Head of caudate nucleus (tissue), 42 donors: ENCODE results near the gene BPIFB6.
A peak's percentile ranks its signal among the peaks of the same experiment; 100 is the strongest.

Experiments
- DNase-seq, 42 donors: peaks; one replicate each; pipeline versions ENCODE4 v3.0.0 to v3.0.0-alpha.2; 2020 to 2021; ENCODE audit warnings: mixed read lengths in 7 of 42
- intact Hi-C: fragments of 100-400 bp; cut with DNase I; formaldehyde crosslinking; loops from one replicate; pipeline ENCODE4 v1.15.0; 2022

The BPIFB6 gene

DNA sequence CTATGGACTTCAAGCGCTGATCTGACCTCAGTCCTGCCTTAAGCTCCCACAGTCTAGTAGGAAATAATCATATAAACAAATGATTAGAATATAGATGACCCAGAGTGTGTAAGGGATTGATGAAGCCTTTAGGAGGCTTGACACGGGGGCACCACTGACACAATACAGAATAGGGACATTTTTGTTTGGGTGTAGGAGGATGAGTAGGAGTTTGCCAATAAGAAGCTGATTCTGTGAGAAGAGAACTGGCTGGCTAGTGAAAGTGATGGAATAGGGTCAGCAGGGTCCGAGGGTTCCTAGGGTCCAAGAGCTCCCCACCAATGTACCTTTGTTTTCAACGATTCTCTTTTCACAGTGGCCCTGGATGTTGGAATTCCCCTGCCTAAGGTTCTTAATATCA is 40.9 kb downstream of the BPIFB6 start:
- intact Hi-C loops = no loop called here

DNA sequence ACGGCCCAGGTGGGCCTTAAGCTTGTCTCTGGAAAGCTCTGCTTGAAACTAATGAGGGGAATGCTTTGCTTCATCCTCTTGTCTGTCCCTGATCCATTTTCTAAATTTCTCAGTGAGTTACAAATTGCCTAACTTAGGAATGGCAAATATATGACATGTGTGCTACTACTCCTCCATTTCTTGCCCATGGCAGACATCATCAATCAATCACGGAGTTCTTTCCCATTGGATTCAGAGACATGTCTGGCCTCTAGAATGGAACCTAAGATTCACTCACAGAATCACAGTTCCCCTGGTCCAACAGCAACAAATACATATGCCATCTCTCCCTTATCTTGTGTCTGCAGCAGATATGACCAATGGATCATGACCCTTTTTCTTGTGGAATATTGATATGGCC is 41.4 kb downstream of the BPIFB6 start:
- DNase-seq = no peak
- intact Hi-C loops = no loop called here

More for the DNA sequence above, 40.9 kb downstream of the BPIFB6 start:
- DNase-seq = no peak

DNA sequence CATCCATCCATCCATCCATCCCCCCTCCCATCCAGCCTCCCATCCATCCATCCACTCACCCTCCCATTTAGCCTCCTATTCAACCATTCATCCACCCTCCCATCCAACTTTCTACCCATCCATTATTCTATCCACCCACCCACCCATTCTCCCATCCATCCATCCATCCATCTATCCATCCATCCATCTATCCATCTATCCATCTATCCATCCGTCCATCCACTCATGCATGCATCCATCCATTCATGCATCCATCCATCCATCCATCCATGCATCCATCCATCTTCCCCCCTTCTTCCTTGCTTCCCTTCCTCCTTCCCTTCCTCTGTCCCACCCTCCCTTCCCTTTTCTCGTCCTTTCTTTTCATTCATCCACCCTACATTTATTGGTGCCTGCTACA is 43.2 kb downstream of the BPIFB6 start:
- intact Hi-C loops = no loop called here

DNA sequence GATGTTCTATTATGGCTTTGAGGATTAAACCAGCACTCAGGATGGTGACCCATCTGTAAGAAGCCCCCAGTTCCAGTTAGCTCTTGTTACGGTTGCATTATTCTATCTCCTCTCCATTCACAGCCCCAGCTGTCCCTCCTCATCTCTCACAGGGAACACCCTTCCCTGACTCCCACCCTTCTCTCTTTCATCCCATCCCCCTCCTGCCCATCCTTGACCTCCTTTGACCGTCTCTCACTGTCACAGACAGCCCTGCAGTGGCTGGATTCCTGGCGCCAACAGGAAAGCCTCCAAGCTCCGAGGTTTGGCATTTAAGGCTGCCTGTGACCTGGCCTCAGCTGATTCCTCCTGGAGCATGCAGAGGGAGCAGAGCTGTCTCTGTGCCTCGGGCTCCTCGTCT is 43.8 kb downstream of the BPIFB6 start:
- no peak for DNase-seq
- intact Hi-C loops = no loop called here

More for the DNA sequence above, 43.2 kb downstream of the BPIFB6 start:
- DNase-seq = no peak

DNA sequence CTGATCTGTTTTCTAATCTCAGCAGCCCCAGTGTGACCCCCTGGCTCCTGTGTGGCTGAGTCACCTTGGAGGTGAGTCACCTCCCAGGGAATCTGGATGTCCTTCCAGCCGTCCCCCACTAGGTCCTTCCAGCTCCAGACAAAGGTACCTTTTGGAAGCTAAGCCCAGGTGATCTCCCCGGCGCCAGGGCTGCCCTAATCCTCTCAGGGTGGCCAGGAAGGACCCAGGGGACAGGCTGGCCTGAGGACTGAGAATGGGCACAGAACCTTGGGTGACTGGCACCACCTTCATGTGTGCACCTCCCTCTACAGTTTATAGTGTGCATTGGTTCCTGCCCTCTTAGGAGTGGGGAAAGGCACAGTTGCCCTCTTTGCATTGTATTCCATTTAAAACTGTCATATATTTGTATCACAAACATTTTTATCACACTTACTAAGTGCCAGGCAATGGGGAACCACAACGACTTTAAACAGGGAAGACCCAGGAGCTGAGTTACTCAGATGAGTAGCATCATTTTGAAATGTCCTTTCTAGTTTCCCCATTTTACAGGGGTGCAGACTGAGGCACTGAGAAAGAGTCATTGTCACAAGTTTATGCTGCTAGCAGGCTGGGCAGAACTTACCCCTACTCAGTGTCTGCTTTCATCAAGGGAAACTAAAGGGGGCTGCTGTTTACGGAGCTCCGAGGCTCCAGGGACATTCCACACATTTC is 45.4 kb downstream of the BPIFB6 start:
- intact Hi-C loops = no loop called here
- peak in 10 of 42 donors; percentile 24 to 69 (median 40) for DNase-seq

DNA sequence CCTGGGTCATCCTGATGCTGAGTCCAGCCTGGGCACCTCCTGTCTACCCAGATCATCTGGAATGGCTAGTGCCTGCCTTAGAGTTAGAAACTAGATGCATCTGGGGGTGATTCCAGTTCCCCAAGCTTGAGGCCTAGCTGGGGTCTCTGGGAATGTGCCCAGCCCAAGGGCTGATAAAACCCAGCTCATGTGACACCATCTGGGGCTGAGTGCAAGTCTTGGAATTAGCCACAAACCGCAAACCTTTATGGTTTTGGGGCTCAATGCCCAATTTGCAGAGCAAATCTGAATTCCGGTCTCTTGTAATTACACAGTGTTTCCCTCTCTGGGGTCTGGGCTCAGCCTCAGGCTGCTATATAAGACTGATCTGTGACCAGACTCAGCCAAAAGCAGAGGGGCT is 47.8 kb downstream of the BPIFB6 start, which contains the start of gene BPIFB4:
Gene BPIFB4, plus strand, starts transcription at position 385 of the 400 bp plus-strand sequence. CDS start 1,884 bp downstream, outside the sequence.
- intact Hi-C loops = no loop called here
- DNase-seq = no peak

DNA sequence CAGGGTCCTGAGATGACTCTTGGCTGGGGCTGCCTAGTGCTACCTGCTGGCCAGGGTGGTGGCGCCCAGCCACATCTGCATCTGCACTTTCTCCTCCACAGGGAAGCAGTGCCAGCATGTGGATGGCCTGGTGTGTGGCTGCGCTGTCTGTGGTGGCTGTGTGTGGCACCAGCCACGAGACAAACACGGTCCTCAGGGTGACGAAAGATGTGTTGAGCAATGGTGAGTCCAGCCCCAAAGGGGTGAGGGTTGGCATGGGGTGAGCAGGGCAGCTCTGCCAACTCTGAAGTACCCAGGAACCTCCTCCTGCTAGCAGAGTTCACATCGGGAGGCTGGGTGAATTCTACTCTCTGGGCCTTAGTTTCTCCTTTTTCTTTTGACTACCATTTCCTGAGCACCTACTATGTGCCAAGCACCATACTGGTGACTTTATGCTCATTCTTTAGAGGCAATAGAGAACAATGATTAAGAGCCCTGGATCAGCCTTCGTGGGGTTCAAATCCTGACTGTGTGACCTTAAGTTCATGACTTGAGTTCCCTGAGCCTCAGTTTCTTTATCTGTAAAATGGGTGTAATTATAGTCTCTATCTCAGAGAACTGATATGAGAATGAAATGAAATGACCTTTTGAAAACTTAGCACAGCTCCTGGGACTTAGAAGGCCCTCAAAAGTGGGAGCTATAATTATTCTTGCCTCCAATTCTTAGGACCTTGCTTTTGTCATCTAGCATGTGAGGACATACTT is 50.1 kb downstream of the BPIFB6 start:
- DNase-seq = no peak
- intact Hi-C loops = no loop called here

DNA sequence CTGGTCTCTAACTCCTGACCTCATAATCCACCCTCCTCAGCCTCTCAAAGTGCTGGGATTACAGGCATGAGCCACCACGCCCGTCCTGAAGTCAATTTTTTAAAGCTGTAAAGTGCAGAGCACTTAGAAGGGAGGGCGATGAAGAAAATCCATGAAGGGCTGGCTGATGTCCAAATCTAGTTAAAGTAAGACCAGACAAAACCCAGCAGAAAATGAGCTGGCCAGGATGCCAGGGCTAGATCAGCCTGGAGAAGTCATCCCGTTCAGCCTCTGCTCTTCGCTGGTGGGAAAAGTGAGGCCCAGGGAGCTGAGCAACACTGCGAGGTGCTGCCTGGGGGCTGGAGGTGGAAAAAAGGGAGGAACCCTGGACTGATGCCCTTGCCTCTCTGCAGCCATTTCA is 51.1 kb downstream of the BPIFB6 start:
- intact Hi-C loops = no loop called here
- DNase-seq = no peak

DNA sequence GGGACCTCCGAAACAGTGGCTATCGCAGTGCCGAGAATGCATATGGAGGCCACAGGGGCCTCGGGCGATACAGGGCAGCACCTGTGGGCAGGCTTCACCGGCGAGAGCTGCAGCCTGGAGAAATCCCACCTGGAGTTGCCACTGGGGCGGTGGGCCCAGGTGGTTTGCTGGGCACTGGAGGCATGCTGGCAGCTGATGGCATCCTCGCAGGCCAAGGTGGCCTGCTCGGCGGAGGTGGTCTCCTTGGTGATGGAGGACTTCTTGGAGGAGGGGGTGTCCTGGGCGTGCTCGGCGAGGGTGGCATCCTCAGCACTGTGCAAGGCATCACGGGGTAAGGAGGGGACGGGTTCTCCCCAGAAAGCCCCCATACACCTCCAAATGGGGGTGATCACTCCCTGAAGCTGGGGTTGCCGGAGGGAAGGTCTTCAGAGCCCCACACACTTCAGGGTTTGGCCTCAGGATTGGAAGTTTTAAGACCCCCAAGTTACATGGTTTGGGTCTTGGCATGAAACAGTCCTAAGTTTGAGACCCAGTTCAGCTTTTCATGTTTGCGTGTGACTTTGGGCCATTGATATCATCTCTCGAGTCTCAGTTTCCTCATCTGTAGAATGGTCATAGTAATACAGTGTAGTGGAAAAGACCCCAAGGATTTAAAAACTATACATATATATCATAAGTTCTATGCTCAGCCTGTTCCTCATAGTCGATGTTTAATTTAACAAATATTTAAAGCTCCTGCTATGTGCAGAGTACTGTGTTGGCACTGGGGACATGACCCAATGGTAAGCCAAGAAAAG is 52.3 kb downstream of the BPIFB6 start:
- no peak for DNase-seq
- intact Hi-C loops = no loop called here

DNA sequence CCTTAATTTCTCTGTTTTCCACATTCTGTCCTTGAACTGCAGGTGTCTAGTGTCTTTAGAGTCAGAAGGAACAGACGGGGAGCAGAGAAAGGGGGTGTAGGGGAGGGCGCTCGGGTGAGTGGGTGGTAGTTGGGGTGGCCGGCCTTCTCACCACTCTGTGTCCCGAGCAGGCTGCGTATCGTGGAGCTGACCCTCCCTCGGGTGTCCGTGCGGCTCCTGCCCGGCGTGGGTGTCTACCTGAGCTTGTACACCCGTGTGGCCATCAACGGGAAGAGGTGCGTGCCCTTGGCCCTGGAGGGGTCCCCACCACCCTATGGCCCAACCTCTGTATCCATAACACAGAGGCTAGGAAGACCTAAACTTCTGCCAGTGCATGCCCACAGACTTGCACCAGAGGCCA is 53.3 kb downstream of the BPIFB6 start:
- intact Hi-C loops = no loop called here
- DNase-seq = no peak

DNA sequence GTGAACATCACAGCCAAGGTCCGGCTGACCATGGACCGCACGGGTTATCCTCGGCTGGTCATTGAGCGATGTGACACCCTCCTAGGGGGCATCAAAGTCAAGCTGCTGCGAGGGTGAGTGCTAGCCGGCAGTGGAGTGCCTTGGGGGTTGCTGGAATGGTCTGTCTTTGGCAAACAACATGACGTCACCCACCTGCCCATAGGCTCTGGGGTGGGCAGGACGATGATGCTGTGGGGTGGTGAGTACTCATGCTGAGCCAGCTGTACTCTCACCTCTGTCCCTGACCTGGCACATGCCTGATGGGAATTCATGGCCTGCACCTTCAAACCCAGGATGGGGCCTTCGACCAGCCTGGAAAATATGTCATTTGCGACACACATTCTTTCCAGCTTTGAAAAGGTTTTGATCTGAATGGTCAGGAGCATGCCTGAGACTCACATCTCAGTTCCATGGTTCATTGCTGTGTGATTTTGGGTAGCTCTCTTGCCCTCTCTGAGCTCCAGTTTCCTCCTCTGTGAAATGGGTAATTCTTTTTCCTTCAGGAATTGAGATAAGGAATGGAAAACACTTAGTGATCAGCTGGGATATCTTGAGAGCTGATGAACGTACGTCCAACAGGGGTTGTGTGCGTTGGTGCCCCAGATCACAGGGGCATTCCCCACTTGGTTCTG is 54.7 kb downstream of the BPIFB6 start:
- intact Hi-C loops = no loop called here
- no peak for DNase-seq

DNA sequence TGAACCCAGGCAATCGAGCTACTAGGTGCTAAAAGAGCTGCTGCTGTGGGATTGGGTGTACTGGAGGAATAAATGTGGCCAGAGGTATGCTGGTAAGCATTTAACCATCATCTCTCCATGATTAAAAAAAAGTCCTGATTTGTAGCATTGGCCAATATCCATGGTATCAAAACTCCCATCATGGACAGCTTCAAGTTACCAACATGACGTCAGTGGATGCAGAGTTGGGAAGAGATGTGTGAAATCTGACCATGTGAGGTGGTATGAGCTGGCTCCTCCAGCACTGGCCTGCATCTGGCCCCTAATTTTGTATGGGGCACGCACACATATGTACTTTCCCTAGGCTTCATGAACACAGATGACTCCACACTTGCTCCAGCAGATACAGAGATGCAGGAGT is 59.7 kb downstream of the BPIFB6 start:
- intact Hi-C loops = loop anchor here (10.0 kb wide), 1 partner anchor 204 kb away; no protein-coding TSS in a partner anchor
- DNase-seq = no peak

DNA sequence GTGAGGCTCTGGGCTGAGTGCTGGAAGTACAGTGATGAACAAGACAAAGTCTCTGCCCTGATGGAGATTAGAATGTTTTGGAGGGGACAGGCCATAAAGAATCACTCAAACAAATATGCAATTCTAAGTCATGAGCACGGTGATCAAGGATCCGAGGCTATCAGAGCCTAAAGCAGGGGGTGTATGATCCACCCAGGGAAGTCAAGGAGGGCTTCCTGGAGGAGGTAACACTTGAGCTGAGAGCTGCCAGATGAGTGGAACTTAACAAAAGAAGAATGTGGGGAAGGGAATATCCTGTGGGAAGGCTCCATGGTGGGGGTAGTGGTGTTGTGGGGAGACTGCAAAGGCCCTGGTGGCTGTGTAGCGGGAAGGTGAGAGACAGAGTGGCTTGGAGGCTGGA is 60.2 kb downstream of the BPIFB6 start:
- intact Hi-C loops = loop anchor here (10.0 kb wide), 1 partner anchor 203 kb away; no protein-coding TSS in a partner anchor
- DNase-seq = no peak

DNA sequence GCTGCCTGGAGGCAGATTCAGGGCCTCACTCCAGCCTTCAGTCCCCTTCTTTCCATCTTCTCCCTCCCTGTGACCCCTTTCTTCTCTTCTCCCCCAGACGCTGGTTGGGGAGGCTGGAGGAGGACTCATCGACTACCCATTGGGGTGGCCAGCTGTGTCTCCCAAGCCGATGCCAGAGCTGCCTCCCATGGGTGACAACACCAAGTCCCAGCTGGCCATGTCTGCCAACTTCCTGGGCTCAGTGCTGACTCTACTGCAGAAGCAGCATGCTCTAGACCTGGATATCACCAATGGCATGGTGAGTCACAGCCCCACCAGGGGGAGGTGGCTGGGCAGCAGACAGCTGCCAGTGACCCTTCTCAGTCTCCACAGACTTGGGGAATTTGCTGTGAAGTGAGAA is 60.9 kb downstream of the BPIFB6 start:
- intact Hi-C loops = loop anchor here (10.0 kb wide), 1 partner anchor 202 kb away; no protein-coding TSS in a partner anchor
- no peak for DNase-seq

DNA sequence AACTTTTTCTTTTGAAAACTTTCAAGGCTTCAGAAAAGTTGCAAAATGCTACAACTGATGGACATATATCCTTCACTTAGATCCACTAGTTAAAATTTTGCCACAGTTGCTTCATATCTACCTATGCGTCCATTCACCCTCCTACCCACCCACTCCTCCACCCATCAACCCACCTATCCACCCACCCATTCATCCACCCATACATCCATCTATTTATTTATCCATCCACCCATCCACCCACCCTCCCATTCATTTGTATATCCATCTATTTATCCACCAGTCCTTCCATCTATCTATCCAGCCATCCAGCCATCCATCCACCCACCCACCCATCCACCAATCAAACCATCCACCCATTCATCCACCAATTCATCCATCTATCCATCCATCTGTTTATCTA is 61.6 kb downstream of the BPIFB6 start:
- intact Hi-C loops = loop anchor here (10.0 kb wide), 1 partner anchor 202 kb away; no protein-coding TSS in a partner anchor
- DNase-seq = no peak

DNA sequence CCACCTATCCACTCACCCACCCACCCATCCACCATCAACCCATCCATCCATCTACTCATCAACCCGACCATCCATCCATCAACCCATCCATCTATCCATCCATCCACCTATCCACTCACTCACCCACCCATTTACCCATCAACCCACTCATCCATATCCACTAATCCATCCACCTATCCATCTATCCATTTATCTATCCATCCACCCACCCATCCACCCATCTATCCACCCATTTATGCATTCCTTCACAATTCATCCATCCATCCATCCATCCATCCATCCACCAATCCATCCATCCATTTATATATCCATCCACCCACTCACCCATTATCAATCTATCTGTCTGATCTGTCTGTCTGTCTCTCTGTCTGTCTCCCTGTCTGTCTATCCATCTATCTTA is 62.1 kb downstream of the BPIFB6 start:
- DNase-seq = no peak

More for the DNA sequence above, 62.1 kb downstream of the BPIFB6 start:
- intact Hi-C loops = loop anchor here (10.0 kb wide), 1 partner anchor 201 kb away; no protein-coding TSS in a partner anchor
